Mesendoderm (in vitro differentiated cells): Measurements from ENCODE around the gene SNAPC3.
"Not testable (repeated sequence)": the region's sequence is repeated elsewhere in the genome, so short reads cannot be mapped to it uniquely, and the experiment has no call there.

Experiments
- DNase-seq: peaks from one replicate; pipeline ENCODE4 v3.0.0; 2013
- H2AK5ac ChIP-seq: 2 replicates; pipeline ENCODE4 v1.6.1; 2013; ENCODE audit warnings: low read length, inconsistent platforms
- H2BK120ac ChIP-seq: 2 replicates; pipeline ENCODE4 v1.6.1; 2013; ENCODE audit warnings: low read depth, mild to moderate bottlenecking, low read length, moderate library complexity, mixed read lengths
- H2BK15ac ChIP-seq: replicated peaks from 2 replicates; pipeline ENCODE4 v1.6.1; 2013; ENCODE audit warnings: low read depth, mild to moderate bottlenecking, moderate library complexity
- H2BK5ac ChIP-seq: 2 replicates; pipeline ENCODE4 v1.6.1; 2013; ENCODE audit warnings: low read length, inconsistent platforms
- H3K18ac ChIP-seq: 2 replicates; pipeline ENCODE4 v1.6.1; 2013; ENCODE audit warnings: mild to moderate bottlenecking, low read length, mixed read lengths
- H3K23ac ChIP-seq: one replicate; pipeline ENCODE4 v1.6.1; 2013; ENCODE audit warnings: low read length
- H3K27ac ChIP-seq: 2 replicates; pipeline ENCODE4 v1.5.1; 2013; ENCODE audit warnings: low read depth, mild to moderate bottlenecking, inconsistent platforms, low read length, moderate library complexity
- H3K27me3 ChIP-seq: 2 replicates; pipeline ENCODE4 v1.6.1; 2013; ENCODE audit warnings: low read length, control low read depth, mild to moderate bottlenecking, inconsistent platforms; ENCODE audit not compliant: insufficient read depth, poor library complexity
- H3K36me3 ChIP-seq: 2 replicates; pipeline ENCODE4 v1.6.1; 2013; ENCODE audit warnings: low read length, inconsistent platforms; ENCODE audit not compliant: control insufficient read depth, insufficient read depth
- H3K4ac ChIP-seq: one replicate; pipeline ENCODE4 v1.6.1; 2013; ENCODE audit warnings: low read depth, mild to moderate bottlenecking, low read length, moderate library complexity
- H3K4me1 ChIP-seq: 2 replicates; pipeline ENCODE4 v1.6.1; 2013; ENCODE audit warnings: low read depth, low read length, inconsistent platforms; ENCODE audit not compliant: control insufficient read depth
- H3K4me2 ChIP-seq: 2 replicates; pipeline ENCODE4 v1.6.1; 2013; ENCODE audit warnings: low read length
- H3K4me3 ChIP-seq: 2 replicates; pipeline ENCODE4 v1.5.1; 2013; ENCODE audit warnings: mild to moderate bottlenecking, low read length
- H3K56ac ChIP-seq: one replicate; pipeline ENCODE4 v1.6.1; 2013; ENCODE audit warnings: low read length
- H3K79me1 ChIP-seq: 2 replicates; pipeline ENCODE4 v1.6.1; 2013; ENCODE audit warnings: low read length, inconsistent platforms
- H3K79me2 ChIP-seq: 2 replicates; pipeline ENCODE4 v1.6.1; 2013; ENCODE audit warnings: mild to moderate bottlenecking, low read length; ENCODE audit not compliant: control insufficient read depth, insufficient read depth
- H3K9ac ChIP-seq: 2 replicates; pipeline ENCODE4 v1.6.1; 2013; ENCODE audit warnings: low read length, inconsistent platforms
- H4K5ac ChIP-seq: one replicate; pipeline ENCODE4 v1.6.1; 2013; ENCODE audit warnings: low read length
- H4K8ac ChIP-seq: one replicate; pipeline ENCODE4 v1.6.1; 2013; ENCODE audit warnings: low read depth, mild to moderate bottlenecking, control low read depth, low read length, moderate library complexity
- WGBS: extraction: QIAGEN DNeasy Blood & Tissue Kit; methylation state at CpG from one replicate; pipeline ENCODE4 v1.1.7; 2013; ENCODE audit warnings: low lambda C conversion rate, missing lambda C conversion rate; ENCODE audit not compliant: insufficient coverage; ENCODE audit errors: extremely low coverage; 5-methylcytosine and 5-hydroxymethylcytosine counted together

SNAPC3 gene

DNA sequence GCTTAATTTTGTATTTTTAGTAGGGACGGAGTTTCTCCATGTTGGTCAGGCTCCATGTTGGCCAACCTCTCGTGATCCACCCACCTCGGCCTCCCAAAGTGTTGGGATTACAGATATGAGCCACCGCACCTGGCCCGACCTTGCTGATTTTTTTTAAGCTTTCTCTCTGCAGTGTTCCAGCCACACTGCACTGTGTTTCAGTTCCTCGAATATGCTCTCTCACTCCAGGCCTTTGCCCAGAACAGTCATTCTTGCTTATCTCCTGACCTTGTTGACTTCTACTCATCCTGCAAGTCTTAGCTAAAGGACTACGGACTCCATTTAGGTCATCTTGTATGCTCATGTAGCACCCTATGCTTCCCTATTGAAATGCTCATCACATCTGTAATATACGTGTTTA lies 3.3 kb downstream of the SNAPC3 start:
- H2AK5ac ChIP-seq = no peak overlapping the region
- no peak overlapping the region for H2BK120ac ChIP-seq
- no peak overlapping the region for H3K4me2 ChIP-seq
- H3K79me2 ChIP-seq = peaks cover 35% of the 10 kb centered on the region
- DNase-seq = no peak
- no CpG with 5 or more reads among the region's 8 CpGs for WGBS
- H3K23ac ChIP-seq = no peak overlapping the region
- H3K4me3 ChIP-seq = no peak overlapping the region
- H3K18ac ChIP-seq = no peak overlapping the region
- H3K36me3 ChIP-seq = peaks cover 3% of the 10 kb centered on the region
- H3K9ac ChIP-seq = no peak overlapping the region
- no peak overlapping the region for H2BK5ac ChIP-seq
- H4K8ac ChIP-seq = no peak overlapping the region
- H3K27ac ChIP-seq = no peak overlapping the region
- H3K4me1 ChIP-seq = peaks cover 3% of the 10 kb centered on the region
- H2BK15ac ChIP-seq = no peak overlapping the region
- no peaks in the 10 kb centered on the region for H3K27me3 ChIP-seq
- H3K79me1 ChIP-seq = peaks cover 13% of the 10 kb centered on the region
- no peak overlapping the region for H3K56ac ChIP-seq
- no peak overlapping the region for H4K5ac ChIP-seq
- no peak overlapping the region for H3K4ac ChIP-seq

DNA sequence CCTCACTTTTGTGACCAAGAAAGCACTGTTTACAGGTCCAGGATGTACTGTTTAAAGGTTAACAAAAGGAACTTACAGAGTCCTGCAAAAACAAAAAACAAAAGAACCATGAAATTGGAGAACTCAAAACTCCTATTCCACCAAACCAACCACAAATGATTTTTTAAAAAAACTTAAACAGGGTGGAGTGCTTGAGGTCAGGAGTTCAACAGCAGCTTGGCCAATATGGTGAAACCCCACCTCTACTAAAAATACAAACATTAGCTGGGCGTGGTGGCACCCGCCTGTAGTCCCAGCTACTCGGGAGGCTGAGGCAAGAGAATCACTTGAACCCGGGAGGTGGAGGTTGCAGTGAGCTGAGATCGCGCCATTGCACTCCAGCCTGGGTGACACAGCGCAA lies 5.0 kb downstream of the SNAPC3 start:
- peaks cover 15% of the 10 kb centered on the region for H3K79me1 ChIP-seq

DNA sequence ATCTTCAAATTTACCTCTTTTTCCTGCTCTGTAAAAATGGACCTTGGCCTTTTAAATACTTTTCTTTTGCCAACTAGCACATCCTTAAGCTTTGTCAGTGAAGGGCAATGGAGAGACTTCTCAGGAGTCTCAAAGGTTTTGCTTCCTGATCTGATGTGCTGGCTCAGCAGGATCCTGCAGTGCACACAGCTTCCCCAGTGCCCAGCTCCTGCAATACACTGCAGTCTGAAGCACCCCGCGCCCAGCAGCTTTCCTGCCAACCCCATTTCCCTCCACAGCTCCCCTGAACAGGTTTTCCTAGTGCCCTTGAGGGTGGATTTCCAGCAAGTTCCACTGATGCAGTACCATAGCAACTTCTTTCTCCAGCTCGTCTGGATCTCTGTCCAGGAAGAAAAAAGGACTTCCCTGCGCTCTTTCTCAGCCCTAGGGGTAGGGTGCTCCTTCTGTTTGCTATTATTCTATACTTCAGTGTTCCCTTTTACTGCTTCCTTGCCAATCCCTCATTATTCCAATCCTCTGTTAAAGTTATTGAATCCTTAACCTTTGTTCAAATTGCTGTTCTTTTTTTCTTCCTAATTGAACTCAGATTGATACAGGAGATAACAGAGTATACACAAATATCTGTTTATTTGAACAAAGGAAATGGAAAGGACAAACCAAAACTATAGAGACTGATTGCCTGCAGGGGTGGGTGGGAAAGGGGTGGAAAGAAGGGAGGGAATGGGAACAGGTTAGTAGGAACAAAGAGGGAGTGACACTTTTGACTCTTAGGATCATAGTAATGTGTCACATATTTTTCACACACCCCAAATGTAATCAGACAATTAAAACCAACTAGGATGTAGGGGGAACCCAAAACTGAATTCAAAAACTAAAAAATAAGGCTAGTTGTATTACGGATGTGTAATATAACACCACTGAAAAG lies 8.5 kb downstream of the SNAPC3 start:
- Histone ChIP-seq H3K4me3 (no peak overlapping the region), H3K23ac (no peak overlapping the region), H2BK15ac (no peak overlapping the region), H3K4me2 (no peak overlapping the region), H2AK5ac (no peak overlapping the region), H3K4me1 (peaks cover 1% of the 10 kb centered on the region), H3K27me3 (no peaks in the 10 kb centered on the region), H3K36me3 (peaks cover 1% of the 10 kb centered on the region), H3K27ac (no peak overlapping the region), H2BK120ac (no peak overlapping the region), H3K4ac (no peak overlapping the region), H3K56ac (no peak overlapping the region), H3K9ac (no peak overlapping the region), H3K79me2 (peaks cover 9% of the 10 kb centered on the region), H2BK5ac (no peak overlapping the region), H3K18ac (no peak overlapping the region), H3K79me1 (peaks cover 7% of the 10 kb centered on the region), H4K5ac (no peak overlapping the region), H4K8ac (no peak overlapping the region)
- no CpG with 5 or more reads among the region's 5 CpGs for WGBS
- DNase-seq = peak; percentile 28

More for the DNA sequence above, 5.0 kb downstream of the SNAPC3 start:
- not testable (repeated sequence) for H3K9ac ChIP-seq, H2BK15ac ChIP-seq, H2BK120ac ChIP-seq, H3K18ac ChIP-seq, DNase-seq, H3K4me2 ChIP-seq, H3K4me3 ChIP-seq, H3K56ac ChIP-seq, H2AK5ac ChIP-seq, H4K5ac ChIP-seq, H3K36me3 ChIP-seq, H3K4ac ChIP-seq, H4K8ac ChIP-seq, H3K23ac ChIP-seq, H3K27me3 ChIP-seq, H3K27ac ChIP-seq, H2BK5ac ChIP-seq, H3K4me1 ChIP-seq
- peaks cover 36% of the 10 kb centered on the region for H3K79me2 ChIP-seq
- no CpG with 5 or more reads among the region's 7 CpGs for WGBS

DNA sequence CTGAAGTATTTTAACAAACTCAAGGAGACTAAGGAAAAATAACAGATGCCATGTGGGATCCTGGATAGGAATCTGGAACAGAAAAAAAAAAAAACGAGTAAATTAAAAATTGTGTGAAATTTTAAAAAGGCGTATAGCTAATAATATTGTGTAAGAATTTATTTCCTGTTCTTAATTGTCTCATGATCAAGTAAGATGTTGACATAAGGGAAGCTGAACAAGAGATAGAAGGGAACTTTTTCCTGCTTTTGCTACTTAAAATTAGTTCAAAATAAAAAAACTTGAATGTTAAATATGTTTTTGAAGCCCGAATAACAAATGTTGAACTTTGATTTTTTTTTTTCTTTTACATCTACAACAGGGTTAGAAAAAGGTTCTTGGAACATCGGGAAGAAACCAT lies 10.5 kb downstream of the SNAPC3 start:
- H4K8ac ChIP-seq = no peak overlapping the region
- H2BK120ac ChIP-seq = no peak overlapping the region
- H3K4me3 ChIP-seq = no peak overlapping the region
- no peak overlapping the region for H3K18ac ChIP-seq
- no peak overlapping the region for H2AK5ac ChIP-seq
- H3K23ac ChIP-seq = no peak overlapping the region
- no peak overlapping the region for H3K27ac ChIP-seq
- no peak overlapping the region for H2BK15ac ChIP-seq
- H3K9ac ChIP-seq = no peak overlapping the region
- H3K27me3 ChIP-seq = no peaks in the 10 kb centered on the region
- WGBS = 100% methylated on average over 2 of the region's 4 CpGs
- no peak overlapping the region for H2BK5ac ChIP-seq
- no peak overlapping the region for H3K4ac ChIP-seq
- H4K5ac ChIP-seq = no peak overlapping the region
- no peaks in the 10 kb centered on the region for H3K4me1 ChIP-seq
- no peaks in the 10 kb centered on the region for H3K36me3 ChIP-seq
- peaks cover 7% of the 10 kb centered on the region for H3K79me2 ChIP-seq
- peaks cover 5% of the 10 kb centered on the region for H3K79me1 ChIP-seq
- H3K4me2 ChIP-seq = no peak overlapping the region
- DNase-seq = no peak
- H3K56ac ChIP-seq = no peak overlapping the region

DNA sequence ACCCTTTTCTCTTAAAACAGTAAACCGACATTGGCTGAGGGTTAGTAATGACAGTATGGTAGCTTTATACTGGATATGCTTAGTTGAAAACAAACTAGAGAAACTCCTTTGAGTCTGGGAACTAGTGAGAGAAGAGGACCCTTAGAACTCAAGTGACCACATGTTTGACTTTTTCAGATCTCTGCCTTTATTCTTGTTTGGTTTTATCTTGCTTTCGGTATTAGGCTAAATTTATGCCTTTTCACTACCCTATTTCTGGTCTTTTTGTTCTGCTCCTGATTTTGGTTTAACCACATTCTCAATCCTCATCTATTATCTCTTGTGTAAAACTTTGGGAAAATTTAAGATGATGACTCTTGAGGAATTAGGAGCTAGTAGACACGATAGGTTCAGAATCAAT lies 11.0 kb downstream of the SNAPC3 start:
- H2AK5ac ChIP-seq = no peak overlapping the region
- peaks cover 5% of the 10 kb centered on the region for H3K79me1 ChIP-seq
- no peak overlapping the region for H3K4ac ChIP-seq
- H3K4me3 ChIP-seq = no peak overlapping the region
- H3K27ac ChIP-seq = no peak overlapping the region
- H3K56ac ChIP-seq = no peak overlapping the region
- H3K18ac ChIP-seq = no peak overlapping the region
- DNase-seq = no peak
- H2BK15ac ChIP-seq = no peak overlapping the region
- no peak overlapping the region for H2BK5ac ChIP-seq
- no peak overlapping the region for H3K9ac ChIP-seq
- H3K4me1 ChIP-seq = no peaks in the 10 kb centered on the region
- no peak overlapping the region for H4K8ac ChIP-seq
- no CpG with 5 or more reads among the region's 3 CpGs for WGBS
- no peak overlapping the region for H3K4me2 ChIP-seq
- peaks cover 7% of the 10 kb centered on the region for H3K79me2 ChIP-seq
- no peak overlapping the region for H4K5ac ChIP-seq
- H3K23ac ChIP-seq = no peak overlapping the region
- H3K36me3 ChIP-seq = no peaks in the 10 kb centered on the region
- no peak overlapping the region for H2BK120ac ChIP-seq
- no peaks in the 10 kb centered on the region for H3K27me3 ChIP-seq
